Astrocyte of the spinal cord (primary cell): ENCODE results near the gene BRF1.
A peak's percentile ranks its signal among the peaks of the same experiment; 100 is the strongest.

ENCODE experiments used
- DNase-seq: peaks from one replicate; pipeline ENCODE4 v3.0.0; 2011; ENCODE audit warnings: low read depth, low spot score
- H3K4me3 ChIP-seq: 2 replicates; pipeline ENCODE4 v1.5.1; 2011; ENCODE audit warnings: low read depth, mild to moderate bottlenecking, low read length, moderate library complexity
- CTCF ChIP-seq: IDR thresholded peaks from 2 replicates; pipeline ENCODE4 v1.5.1; 2012; ENCODE audit warnings: low read depth, mild to moderate bottlenecking, low read length, inconsistent platforms
- in situ Hi-C: cut with HindIII; loops from 2 replicates; pipeline ENCODE4 v1.10.0; 2017; ENCODE audit warnings: low sequenced_read_pairs

The BRF1 gene

GRCh38 chr14:105208738-105209075 lies 92.1 kb downstream of the BRF1 start:
- no peak for DNase-seq
- in situ Hi-C loops, result no loop called here

GRCh38 chr14:105207996-105208737 lies 92.6 kb downstream of the BRF1 start:
- in situ Hi-C loops, result no loop called here
- H3K4me3 ChIP-seq, result no peak overlapping the region
- no peak for DNase-seq
- TF ChIP-seq CTCF, result no peak

More at GRCh38 chr14:105208738-105209075, 92.1 kb downstream of the BRF1 start:
- TF ChIP-seq CTCF, result no peak
- H3K4me3 ChIP-seq, result no peak overlapping the region

- no peak overlapping the region for H3K4me3 ChIP-seq
- in situ Hi-C loops, result no loop called here
- no peak for DNase-seq
- TF ChIP-seq CTCF, result peak; percentile 18
Measured at GRCh38 chr14:105207460-105207901, 93.3 kb downstream of the BRF1 start.

GRCh38 chr14:105206873-105207272 lies 93.9 kb downstream of the BRF1 start:
- H3K4me3 ChIP-seq, result no peak overlapping the region
- in situ Hi-C loops, result no loop called here
- DNase-seq, result no peak
- TF ChIP-seq CTCF, result no peak

- no peak overlapping the region for H3K4me3 ChIP-seq
- in situ Hi-C loops, result no loop called here
- DNase-seq, result no peak
- TF ChIP-seq CTCF, result no peak
Measured at GRCh38 chr14:105205673-105206208, 95.1 kb downstream of the BRF1 start.

- no peak for TF ChIP-seq CTCF
- in situ Hi-C loops, result no loop called here
- H3K4me3 ChIP-seq, result no peak overlapping the region
- DNase-seq, result no peak
Measured at GRCh38 chr14:105204931-105205672, 95.7 kb downstream of the BRF1 start.
